Liver (tissue), 9 donors: Measurements from ENCODE around the gene PPP4C. TPM values are rescaled to one million over a fixed set of nuclear protein-coding genes. Genes with fewer than 3 reads are reported as not detected.

Experiments
- DNase-seq: peaks from one replicate; pipeline ENCODE4 v3.0.0-alpha.2; 2017; ENCODE audit warnings: low spot score
- H3K27ac ChIP-seq, 2 donors: one replicate each; pipeline ENCODE4 v1.7.0; 2013; ENCODE audit warnings: inconsistent platforms in 2 of 2, low read length in 2 of 2, control low read depth in 1 of 2, low read depth in 1 of 2, mild to moderate bottlenecking in 1 of 2
- H3K27me3 ChIP-seq, 4 donors: one replicate each; pipeline versions ENCODE4 v1.6.1 to v1.7.0; 2013; ENCODE audit warnings: low read length in 3 of 4, inconsistent platforms in 1 of 4, mild to moderate bottlenecking in 1 of 4, moderate library complexity in 1 of 4; ENCODE audit not compliant: control insufficient read depth in 4 of 4, insufficient read depth in 4 of 4
- H3K36me3 ChIP-seq, 4 donors: one replicate each; pipeline versions ENCODE4 v1.6.1 to v1.7.0; 2013; ENCODE audit warnings: low read length in 3 of 4, mild to moderate bottlenecking in 3 of 4, low read depth in 1 of 4, moderate library complexity in 1 of 4; ENCODE audit not compliant: control insufficient read depth in 4 of 4, insufficient read depth in 3 of 4
- H3K4me1 ChIP-seq, 4 donors: one replicate each; pipeline versions ENCODE4 v1.6.1 to v1.7.0; 2013; ENCODE audit warnings: low read length in 3 of 4, mild to moderate bottlenecking in 3 of 4, moderate library complexity in 1 of 4; ENCODE audit not compliant: control insufficient read depth in 4 of 4, insufficient read depth in 4 of 4
- H3K4me3 ChIP-seq, 3 donors: one replicate each; pipeline versions ENCODE4 v1.6.1 to v1.7.0; 2013; ENCODE audit warnings: low read length in 3 of 3, control low read depth in 1 of 3, low read depth in 1 of 3, mild to moderate bottlenecking in 1 of 3
- H3K9ac ChIP-seq, 2 donors: one replicate each; pipeline ENCODE4 v1.7.0; 2013; ENCODE audit warnings: low read length in 2 of 2, mild to moderate bottlenecking in 2 of 2, moderate library complexity in 2 of 2, control low read depth in 1 of 2, low read depth in 1 of 2
- H3K9me3 ChIP-seq, 4 donors: one replicate each; pipeline versions ENCODE4 v1.6.1 to v1.7.0; 2013; ENCODE audit warnings: low read length in 3 of 4; ENCODE audit not compliant: control insufficient read depth in 4 of 4
- FOXA1 ChIP-seq: IDR thresholded peaks from 2 replicates; pipeline ENCODE4 v1.6.1; 2016; ENCODE audit warnings: antibody characterized with exemption
- HNF4A ChIP-seq, 2 donors: conservative IDR thresholded peaks; 2 replicates each; pipeline ENCODE4 v1.6.1; 2016; ENCODE audit warnings: antibody characterized with exemption in 2 of 2, mild to moderate bottlenecking in 2 of 2
- HNF4G ChIP-seq: IDR thresholded peaks from 2 replicates; pipeline ENCODE4 v1.6.1; 2016; ENCODE audit warnings: antibody characterized with exemption
- JUND ChIP-seq, 2 donors: IDR thresholded peaks; 2 replicates each; pipeline ENCODE4 v1.6.1; 2016; ENCODE audit warnings: antibody characterized with exemption in 2 of 2
- RXRA ChIP-seq, 2 donors: IDR thresholded peaks; 2 replicates each; pipeline ENCODE4 v1.6.1; 2017 to 2018; ENCODE audit warnings: antibody characterized with exemption in 2 of 2, mild to moderate bottlenecking in 1 of 2
- YY1 ChIP-seq: IDR thresholded peaks from 2 replicates; pipeline ENCODE4 v1.6.1; 2016; ENCODE audit warnings: antibody characterized with exemption, mild to moderate bottlenecking
- WGBS: extraction: QIAGEN DNeasy Blood & Tissue Kit; methylation state at CpG from one replicate; pipeline ENCODE4 v1.1.7; 2013; 5-methylcytosine and 5-hydroxymethylcytosine counted together
- polyA plus RNA-seq, 2 donors: library from polyadenylated mRNA; stranded (reverse) in 1 of 2; unstranded in 1 of 2; fragments of 200-250 nt in 1 of 2; fragments of >200 nt in 1 of 2; fragmentation: Nextera tagmentation in 1 of 2; extraction: Ambion mirVana in 1 of 2; gene quantifications; one replicate each; pipeline versions ENCODE4 v1.2.1 to v1.2.3, GENCODE V29; 2013 to 2015
- total RNA-seq, 2 donors: library from RNA; depleted of rRNA; stranded (reverse); fragments of >200 nt; gene quantifications; one replicate each; pipeline ENCODE4 v1.2.3, GENCODE V29; 2014
- TF ChIP-seq, protein P1 (sequence below): IDR thresholded peaks from 2 replicates; pipeline ENCODE4 v1.6.1; 2016; ENCODE audit warnings: antibody characterized with exemption, mild to moderate bottlenecking
- TF ChIP-seq, protein P2 (sequence below): IDR thresholded peaks from 2 replicates; pipeline ENCODE4 v1.6.1; 2016; ENCODE audit warnings: antibody characterized with exemption
- TF ChIP-seq, protein P3 (sequence below): IDR thresholded peaks from 2 replicates; pipeline ENCODE4 v1.6.1; 2016; ENCODE audit warnings: antibody characterized with exemption
- TF ChIP-seq, protein P4 (sequence below): fragments of 150-350 bp; IDR thresholded peaks from 2 replicates; pipeline ENCODE4 v1.5.1; 2017; ENCODE audit warnings: improper control_type of control experiment, low read depth, low read length; ENCODE audit not compliant: missing input control
- donor health status: healthy.
- donor health status: healthy.
- donor health status: healthy.
- donor health status: healthy.
- donor health status: healthy.

Gene PPP4C
- total and polyA plus RNA-seq, 4 donors = 49.7 to 79.6 (median 62.5) TPM

DNA sequence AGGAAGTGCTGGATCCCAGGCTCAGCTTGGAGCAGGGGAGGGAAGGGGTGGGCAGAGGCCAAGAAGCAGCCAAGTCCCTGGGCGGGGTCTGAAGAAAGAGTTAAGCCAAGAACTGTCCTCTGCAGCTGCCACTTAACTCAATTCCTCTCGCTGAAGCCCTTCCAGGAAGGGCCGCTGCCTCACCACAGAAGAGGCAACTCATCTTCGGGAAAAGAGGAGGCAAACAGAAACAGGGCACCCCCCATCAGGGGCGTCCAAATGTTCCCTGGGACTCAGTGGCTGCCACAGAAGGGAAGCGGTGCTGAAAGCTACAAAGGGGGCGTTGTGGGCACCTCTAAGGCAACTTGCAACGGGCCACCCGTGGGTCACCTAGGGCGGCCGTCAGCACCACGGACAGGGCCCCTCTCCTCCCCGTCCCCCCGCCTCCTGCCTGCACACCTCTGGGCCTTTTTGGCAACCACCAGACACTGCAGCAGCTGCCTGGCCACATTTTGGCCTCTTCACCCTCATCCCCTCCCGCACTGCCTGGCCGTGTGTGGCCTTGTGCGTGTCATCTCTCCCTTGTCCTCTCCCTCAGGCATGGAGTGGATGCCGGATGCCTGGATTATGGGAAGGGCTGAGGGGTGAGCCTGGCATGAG, 47.2 kb upstream of the PPP4C start:
- Histone ChIP-seq H3K36me3 (no peaks in the 10 kb centered on the region), H3K9ac (no peak overlapping the region), H3K4me1 (no peaks in the 10 kb centered on the region), H3K27ac (no peak overlapping the region), H3K27me3 (peaks cover 0 to 3% (median under 1%) of the 10 kb centered on the region in 4 donors), H3K4me3 (no peak overlapping the region), H3K9me3 (no peaks in the 10 kb centered on the region)
- DNase-seq = no peak
- WGBS = 19% methylated on average over 18 of the region's 18 CpGs
- TF ChIP-seq HNF4A (conservative IDR thresholded peaks at IDR 0.05) = no peak
- TF ChIP-seq, protein P1, sequence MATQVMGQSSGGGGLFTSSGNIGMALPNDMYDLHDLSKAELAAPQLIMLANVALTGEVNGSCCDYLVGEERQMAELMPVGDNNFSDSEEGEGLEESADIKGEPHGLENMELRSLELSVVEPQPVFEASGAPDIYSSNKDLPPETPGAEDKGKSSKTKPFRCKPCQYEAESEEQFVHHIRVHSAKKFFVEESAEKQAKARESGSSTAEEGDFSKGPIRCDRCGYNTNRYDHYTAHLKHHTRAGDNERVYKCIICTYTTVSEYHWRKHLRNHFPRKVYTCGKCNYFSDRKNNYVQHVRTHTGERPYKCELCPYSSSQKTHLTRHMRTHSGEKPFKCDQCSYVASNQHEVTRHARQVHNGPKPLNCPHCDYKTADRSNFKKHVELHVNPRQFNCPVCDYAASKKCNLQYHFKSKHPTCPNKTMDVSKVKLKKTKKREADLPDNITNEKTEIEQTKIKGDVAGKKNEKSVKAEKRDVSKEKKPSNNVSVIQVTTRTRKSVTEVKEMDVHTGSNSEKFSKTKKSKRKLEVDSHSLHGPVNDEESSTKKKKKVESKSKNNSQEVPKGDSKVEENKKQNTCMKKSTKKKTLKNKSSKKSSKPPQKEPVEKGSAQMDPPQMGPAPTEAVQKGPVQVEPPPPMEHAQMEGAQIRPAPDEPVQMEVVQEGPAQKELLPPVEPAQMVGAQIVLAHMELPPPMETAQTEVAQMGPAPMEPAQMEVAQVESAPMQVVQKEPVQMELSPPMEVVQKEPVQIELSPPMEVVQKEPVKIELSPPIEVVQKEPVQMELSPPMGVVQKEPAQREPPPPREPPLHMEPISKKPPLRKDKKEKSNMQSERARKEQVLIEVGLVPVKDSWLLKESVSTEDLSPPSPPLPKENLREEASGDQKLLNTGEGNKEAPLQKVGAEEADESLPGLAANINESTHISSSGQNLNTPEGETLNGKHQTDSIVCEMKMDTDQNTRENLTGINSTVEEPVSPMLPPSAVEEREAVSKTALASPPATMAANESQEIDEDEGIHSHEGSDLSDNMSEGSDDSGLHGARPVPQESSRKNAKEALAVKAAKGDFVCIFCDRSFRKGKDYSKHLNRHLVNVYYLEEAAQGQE = peak; percentile 95
- TF ChIP-seq JUND (IDR thresholded peaks at IDR 0.05) = no peak

DNA sequence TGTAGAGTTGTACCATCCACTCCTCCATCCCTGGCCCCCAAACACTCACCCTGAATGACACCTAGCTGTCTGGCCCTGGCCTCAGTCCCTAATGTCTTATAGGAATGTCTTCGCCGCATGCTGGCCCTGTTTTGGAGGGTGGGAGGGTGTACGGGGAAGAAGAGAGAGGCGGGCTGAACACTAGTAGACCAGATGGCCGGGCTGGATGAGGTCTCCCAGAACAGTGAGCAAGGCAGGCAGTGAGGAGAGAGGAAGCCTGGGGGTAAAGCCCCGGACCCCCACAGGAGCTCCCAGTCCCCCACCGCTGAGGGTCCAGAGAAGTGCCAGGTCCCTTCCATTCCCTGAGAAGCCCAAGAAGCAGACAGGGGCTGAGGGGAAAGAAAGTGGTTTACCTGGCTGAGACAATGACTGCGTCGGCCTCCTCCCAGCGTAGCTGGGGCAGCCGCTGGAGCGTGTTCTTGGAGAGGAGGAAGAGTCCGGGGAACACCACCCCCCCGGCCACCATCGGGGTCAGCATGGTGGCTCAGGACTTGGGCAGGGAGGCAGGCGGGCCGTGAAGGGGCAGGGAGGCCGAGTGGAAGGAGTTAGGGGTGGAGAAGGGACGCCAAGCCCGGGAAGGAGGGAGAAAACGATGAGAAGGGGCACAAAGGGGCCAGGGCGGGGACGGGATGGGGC, 45.6 kb upstream of the PPP4C start:
- no peak overlapping the region for H3K4me3 ChIP-seq
- no peak overlapping the region for H3K27ac ChIP-seq
- no peaks in the 10 kb centered on the region for H3K9me3 ChIP-seq
- no peak for DNase-seq
- no peak overlapping the region for H3K9ac ChIP-seq
- TF ChIP-seq HNF4A (conservative IDR thresholded peaks at IDR 0.05) (no peak), RXRA (IDR thresholded peaks at IDR 0.05) (no peak), JUND (IDR thresholded peaks at IDR 0.05) (no peak)
- TF ChIP-seq, protein P2, sequence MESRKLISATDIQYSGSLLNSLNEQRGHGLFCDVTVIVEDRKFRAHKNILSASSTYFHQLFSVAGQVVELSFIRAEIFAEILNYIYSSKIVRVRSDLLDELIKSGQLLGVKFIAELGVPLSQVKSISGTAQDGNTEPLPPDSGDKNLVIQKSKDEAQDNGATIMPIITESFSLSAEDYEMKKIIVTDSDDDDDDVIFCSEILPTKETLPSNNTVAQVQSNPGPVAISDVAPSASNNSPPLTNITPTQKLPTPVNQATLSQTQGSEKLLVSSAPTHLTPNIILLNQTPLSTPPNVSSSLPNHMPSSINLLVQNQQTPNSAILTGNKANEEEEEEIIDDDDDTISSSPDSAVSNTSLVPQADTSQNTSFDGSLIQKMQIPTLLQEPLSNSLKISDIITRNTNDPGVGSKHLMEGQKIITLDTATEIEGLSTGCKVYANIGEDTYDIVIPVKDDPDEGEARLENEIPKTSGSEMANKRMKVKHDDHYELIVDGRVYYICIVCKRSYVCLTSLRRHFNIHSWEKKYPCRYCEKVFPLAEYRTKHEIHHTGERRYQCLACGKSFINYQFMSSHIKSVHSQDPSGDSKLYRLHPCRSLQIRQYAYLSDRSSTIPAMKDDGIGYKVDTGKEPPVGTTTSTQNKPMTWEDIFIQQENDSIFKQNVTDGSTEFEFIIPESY = no peak
- peaks cover 0 to 3% (median under 1%) of the 10 kb centered on the region in 4 donors for H3K27me3 ChIP-seq
- H3K4me1 ChIP-seq = no peaks in the 10 kb centered on the region
- no peaks in the 10 kb centered on the region for H3K36me3 ChIP-seq
- 33% methylated on average over 23 of the region's 23 CpGs for WGBS

DNA sequence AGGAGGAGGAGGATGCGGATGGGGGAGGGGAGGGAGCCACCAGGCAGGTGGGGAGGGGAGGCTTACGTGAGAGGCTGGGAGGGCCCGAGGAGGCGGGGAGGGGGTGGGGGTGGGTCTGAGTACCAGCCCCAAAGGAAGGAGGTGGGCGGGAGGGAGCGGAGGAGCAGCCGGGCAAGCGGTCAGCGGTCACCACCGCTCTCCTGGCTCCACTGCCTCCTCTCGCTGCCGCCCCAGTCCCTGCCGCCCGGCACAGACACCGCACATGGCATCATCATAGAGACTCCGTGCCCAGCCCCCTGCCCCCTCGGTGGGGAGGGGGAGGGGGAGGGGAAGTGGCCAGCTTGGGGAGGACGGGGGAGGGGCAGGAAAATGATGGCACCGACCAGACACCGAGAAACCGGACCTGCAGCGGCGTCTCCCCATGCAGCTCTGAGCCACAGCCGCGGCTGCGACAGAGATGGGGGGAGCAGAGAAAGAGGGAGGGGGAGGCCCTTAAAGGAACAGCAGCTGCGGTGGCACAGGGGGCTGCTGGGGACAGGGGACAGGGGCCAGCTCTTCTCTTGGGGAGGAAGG, 44.9 kb upstream of the PPP4C start, which contains the start of gene TLCD3B:
TLCD3B (minus strand) TSS at position 431 of the 573 bp plus-strand sequence. CDS start 744 bp downstream, outside the sequence.
- no peak within 1 kb of the TSS for H3K27ac ChIP-seq
- no peak for DNase-seq
- H3K36me3 ChIP-seq = no peaks in the 10 kb centered on the region
- WGBS = 4% methylated on average over 27 of the region's 27 CpGs
- TF ChIP-seq RXRA (IDR thresholded peaks at IDR 0.05) = no peak
- TF ChIP-seq YY1 = no peak
- no peak for TF ChIP-seq FOXA1
- TF ChIP-seq, protein P3, sequence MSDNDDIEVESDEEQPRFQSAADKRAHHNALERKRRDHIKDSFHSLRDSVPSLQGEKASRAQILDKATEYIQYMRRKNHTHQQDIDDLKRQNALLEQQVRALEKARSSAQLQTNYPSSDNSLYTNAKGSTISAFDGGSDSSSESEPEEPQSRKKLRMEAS = no peak
- TF ChIP-seq, protein P4, sequence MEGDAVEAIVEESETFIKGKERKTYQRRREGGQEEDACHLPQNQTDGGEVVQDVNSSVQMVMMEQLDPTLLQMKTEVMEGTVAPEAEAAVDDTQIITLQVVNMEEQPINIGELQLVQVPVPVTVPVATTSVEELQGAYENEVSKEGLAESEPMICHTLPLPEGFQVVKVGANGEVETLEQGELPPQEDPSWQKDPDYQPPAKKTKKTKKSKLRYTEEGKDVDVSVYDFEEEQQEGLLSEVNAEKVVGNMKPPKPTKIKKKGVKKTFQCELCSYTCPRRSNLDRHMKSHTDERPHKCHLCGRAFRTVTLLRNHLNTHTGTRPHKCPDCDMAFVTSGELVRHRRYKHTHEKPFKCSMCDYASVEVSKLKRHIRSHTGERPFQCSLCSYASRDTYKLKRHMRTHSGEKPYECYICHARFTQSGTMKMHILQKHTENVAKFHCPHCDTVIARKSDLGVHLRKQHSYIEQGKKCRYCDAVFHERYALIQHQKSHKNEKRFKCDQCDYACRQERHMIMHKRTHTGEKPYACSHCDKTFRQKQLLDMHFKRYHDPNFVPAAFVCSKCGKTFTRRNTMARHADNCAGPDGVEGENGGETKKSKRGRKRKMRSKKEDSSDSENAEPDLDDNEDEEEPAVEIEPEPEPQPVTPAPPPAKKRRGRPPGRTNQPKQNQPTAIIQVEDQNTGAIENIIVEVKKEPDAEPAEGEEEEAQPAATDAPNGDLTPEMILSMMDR = no peak
- TF ChIP-seq JUND (IDR thresholded peaks at IDR 0.05) = no peak
- no peak for TF ChIP-seq HNF4G
- TF ChIP-seq, protein P1 = no peak
- H3K4me3 ChIP-seq = no peak within 1 kb of the TSS
- H3K9ac ChIP-seq = no peak within 1 kb of the TSS
- no peaks in the 10 kb centered on the region for H3K4me1 ChIP-seq
- H3K27me3 ChIP-seq = peaks cover 0 to 3% (median under 1%) of the 10 kb centered on the region in 4 donors
- H3K9me3 ChIP-seq = no peaks in the 10 kb centered on the region
